ENCODE results near the gene OR1D5. TPM values are rescaled to one million over a fixed set of nuclear protein-coding genes. Genes with fewer than 3 reads are reported as not detected.
"Not testable (repeated sequence)": the region's sequence is repeated elsewhere in the genome, so short reads cannot be mapped to it uniquely, and the experiment has no call there.

OR1D5 gene, protein sequence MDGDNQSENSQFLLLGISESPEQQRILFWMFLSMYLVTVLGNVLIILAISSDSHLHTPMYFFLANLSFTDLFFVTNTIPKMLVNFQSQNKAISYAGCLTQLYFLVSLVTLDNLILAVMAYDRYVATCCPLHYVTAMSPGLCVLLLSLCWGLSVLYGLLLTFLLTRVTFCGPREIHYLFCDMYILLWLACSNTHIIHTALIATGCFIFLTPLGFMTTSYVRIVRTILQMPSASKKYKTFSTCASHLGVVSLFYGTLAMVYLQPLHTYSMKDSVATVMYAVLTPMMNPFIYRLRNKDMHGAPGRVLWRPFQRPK
- total RNA-seq (2014; rRNA removed; shearing (Covaris generic); ENCODE audit: low replicate concordance) = not detected in 2 replicates

GRCh38 chr17:3063507-3063906 is at the start of gene OR1D5:
Gene OR1D5, minus strand, starts transcription at chr17:3063607. Its CDS starts 0 bp downstream, at chr17:3063607.
- not testable (repeated sequence) for H3K27me3 ChIP-seq, H3K36me3 ChIP-seq, H3K4me3 ChIP-seq, DNase-seq, H3K9me3 ChIP-seq

- H3K4me3 ChIP-seq = no peak within 1 kb of the TSS
- no peaks in the 10 kb centered on the region for H3K36me3 ChIP-seq
- H3K9me3 ChIP-seq = no peaks in the 10 kb centered on the region
- no peaks in the 10 kb centered on the region for H3K27me3 ChIP-seq
- no peak for DNase-seq
Observed at GRCh38 chr17:3104322-3104721, 40.9 kb upstream of the OR1D5 start, which contains the start of gene OR1D2. Gene OR1D2, minus strand, starts transcription at chr17:3104422. Its CDS starts 11,426 bp downstream, at chr17:3092996.

DNA sequence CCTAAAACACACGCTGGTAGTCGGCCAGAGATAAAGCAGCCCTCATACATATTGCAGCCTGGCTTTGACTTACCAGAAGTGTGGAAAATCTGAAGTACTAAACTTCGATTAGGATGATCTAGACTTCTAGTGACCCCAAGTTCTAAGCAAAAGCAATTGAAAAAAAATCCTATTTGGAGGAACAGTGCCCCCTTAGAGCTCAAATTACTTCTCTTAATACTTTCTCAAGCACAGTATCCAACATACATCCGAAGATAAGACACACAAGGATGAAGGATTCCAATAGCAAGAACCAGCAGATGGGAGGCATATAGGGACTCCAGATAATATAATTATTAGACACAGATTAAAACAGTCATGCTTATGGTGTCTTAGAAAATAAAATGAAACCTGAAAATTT is 10.4 kb upstream of the OR1D5 start:
- DNase-seq, H3K36me3 ChIP-seq, H3K4me3 ChIP-seq, H3K9me3 ChIP-seq, H3K27me3 ChIP-seq: not testable (repeated sequence)

DNA sequence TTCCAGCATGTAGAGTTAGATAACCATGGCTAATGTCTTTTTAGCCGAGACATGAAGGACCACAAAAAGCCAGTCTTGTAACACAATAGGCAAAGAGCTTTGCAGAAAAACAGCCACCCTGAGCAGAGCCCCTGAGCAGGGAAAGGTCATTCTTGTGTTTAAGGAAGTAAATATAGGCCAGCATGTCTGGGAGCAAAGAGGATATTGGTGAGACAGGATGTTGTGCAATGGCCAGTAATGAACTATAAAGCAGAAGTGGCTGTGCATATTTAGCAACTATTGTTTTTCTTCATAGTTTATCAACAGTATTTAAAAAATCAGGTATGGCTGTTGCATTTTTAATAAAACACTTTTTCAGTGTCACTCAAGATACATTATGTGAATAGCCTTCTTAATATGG is 1.8 kb upstream of the OR1D5 start:
- not testable (repeated sequence) for DNase-seq, H3K27me3 ChIP-seq, H3K9me3 ChIP-seq, H3K36me3 ChIP-seq, H3K4me3 ChIP-seq

- H3K27me3 ChIP-seq, H3K9me3 ChIP-seq, H3K4me3 ChIP-seq, H3K36me3 ChIP-seq, DNase-seq: not testable (repeated sequence)
Observed at GRCh38 chr17:3062824-3063377, 506 bp downstream of the OR1D5 start.

GRCh38 chr17:3054868-3055267 is 8.5 kb downstream of the OR1D5 start:
- DNase-seq, H3K27me3 ChIP-seq, H3K9me3 ChIP-seq, H3K36me3 ChIP-seq, H3K4me3 ChIP-seq: not testable (repeated sequence)

- Histone ChIP-seq H3K9me3 (no peaks in the 10 kb centered on the region), H3K27me3 (no peaks in the 10 kb centered on the region), H3K4me3 (peak overlapping the region; percentile 75), H3K36me3 (no peaks in the 10 kb centered on the region)
- DNase-seq = no peak
Observed at GRCh38 chr17:3049705-3050295, 13.6 kb downstream of the OR1D5 start.

DNA sequence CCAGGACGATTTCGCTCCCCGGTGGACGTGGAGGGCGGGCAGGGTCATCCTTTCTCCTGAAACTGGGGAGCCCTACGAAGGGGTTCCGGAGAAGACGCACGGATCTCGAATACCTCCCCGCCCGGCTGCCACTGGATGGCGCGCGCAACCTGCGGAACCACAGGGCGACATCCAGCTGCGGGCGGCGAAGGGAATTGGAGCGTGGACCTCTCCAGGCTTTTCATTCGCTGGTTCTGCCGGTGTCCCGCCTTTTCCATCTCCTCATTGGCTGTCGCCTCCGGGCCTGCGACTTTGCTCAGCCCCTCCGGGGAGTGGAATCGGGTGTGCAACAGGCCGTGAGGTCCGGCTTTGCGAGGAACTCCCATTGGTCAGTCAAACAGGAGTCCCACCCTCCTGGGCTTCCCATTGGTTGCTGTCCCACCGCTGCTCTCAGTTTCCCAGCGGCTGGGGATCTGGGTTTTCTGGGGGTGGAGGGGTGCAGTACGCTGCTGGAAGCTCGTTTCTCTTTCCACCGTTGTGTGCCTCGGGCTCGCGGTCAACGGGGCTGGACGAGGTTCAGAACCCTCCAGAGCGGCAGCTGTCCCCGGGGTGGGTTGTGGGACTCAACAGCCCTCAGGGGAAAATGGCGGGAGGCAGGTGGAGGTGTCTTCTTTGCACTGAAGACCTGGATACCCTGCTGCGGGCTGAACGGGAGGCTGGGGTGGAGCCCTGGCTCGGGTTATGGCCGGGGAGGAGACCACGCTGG is 14.5 kb downstream of the OR1D5 start:
- no peaks in the 10 kb centered on the region for H3K9me3 ChIP-seq
- H3K36me3 ChIP-seq = no peaks in the 10 kb centered on the region
- peak overlapping the region; percentile 75 for H3K4me3 ChIP-seq
- H3K27me3 ChIP-seq = no peaks in the 10 kb centered on the region
- DNase-seq = peak; percentile 96

GRCh38 chr17:3046753-3047152 is 16.7 kb downstream of the OR1D5 start:
- DNase-seq = no peak
- Histone ChIP-seq H3K36me3 (no peaks in the 10 kb centered on the region), H3K27me3 (no peaks in the 10 kb centered on the region), H3K4me3 (no peak overlapping the region), H3K9me3 (no peaks in the 10 kb centered on the region)

DNA sequence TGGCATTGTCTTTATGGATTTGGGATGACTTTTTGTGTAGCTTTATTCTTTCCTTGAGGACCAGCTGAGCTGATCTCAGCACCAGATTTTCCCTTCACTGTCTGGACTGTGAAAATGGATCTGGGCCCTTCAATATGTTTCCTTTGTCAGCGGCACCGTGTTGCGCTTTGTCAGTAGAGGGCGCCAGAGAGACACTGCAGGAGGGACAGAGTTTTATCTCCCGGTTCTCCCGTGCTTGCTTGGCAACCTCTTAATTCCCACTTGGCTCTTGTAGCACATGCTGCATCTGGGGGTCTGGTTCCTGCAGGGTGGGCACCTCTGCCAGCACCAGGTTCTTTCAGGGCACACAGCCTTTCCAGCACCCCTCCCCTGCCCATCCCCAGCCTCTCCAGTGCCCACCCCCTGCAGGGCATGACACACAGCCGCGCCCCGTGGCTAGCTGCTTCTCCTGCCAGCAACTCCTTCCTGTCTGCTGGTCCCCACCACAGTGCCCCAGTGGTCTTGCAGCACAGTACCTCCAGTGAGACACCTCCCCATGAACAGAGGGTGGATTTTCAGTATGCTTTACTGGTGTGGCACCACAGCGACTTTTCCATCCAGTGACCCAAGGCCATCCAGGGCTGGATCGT is 19.6 kb downstream of the OR1D5 start:
- no peak overlapping the region for H3K4me3 ChIP-seq
- no peaks in the 10 kb centered on the region for H3K36me3 ChIP-seq
- DNase-seq = no peak
- H3K9me3 ChIP-seq = no peaks in the 10 kb centered on the region
- no peaks in the 10 kb centered on the region for H3K27me3 ChIP-seq

DNA sequence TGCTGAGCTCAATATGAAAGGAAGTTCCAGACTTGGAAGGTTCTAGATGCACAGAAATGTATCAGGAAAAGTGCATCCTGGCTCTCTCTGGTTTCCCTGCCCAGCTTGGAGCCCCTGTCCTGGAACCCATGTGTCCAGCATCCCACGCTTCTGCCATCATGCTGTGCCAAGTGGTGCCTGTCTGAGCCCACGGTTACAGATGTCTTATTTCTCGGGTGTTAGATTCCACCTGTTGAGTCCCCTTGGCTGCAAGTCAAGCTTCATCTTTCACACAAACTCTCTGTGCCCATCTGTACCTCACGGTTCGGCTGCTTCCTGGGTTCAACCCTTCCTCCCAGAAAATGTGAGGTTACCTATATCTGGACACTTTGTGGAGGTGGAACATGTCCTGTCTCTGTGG is 22.5 kb downstream of the OR1D5 start:
- H3K4me3 ChIP-seq = no peak overlapping the region
- no peak for DNase-seq
- no peaks in the 10 kb centered on the region for H3K9me3 ChIP-seq

DNA sequence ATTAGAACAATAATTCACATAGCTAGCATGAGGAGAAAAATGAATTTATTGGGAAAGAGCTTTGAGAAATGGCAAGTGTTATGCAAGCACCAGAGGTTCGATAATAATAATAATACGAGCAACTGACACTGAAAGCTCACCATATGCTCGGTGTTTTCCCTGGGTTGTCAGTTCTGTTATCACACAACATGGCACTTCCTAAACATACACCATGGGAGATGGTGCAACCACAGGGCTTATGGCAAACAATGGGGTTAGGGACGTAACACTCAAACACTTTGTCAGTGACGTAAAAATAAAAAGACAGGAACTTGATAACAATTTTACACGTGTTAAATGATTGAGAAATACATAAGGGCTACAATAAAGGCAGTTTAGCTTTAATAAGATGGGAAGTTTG is 23.7 kb downstream of the OR1D5 start:
- H3K27me3 ChIP-seq = no peaks in the 10 kb centered on the region
- DNase-seq = no peak
- H3K9me3 ChIP-seq = no peaks in the 10 kb centered on the region
- H3K36me3 ChIP-seq = no peaks in the 10 kb centered on the region
- H3K4me3 ChIP-seq = no peak overlapping the region

More for the DNA sequence above, 22.5 kb downstream of the OR1D5 start:
- Histone ChIP-seq H3K27me3 (no peaks in the 10 kb centered on the region), H3K36me3 (no peaks in the 10 kb centered on the region)

DNA sequence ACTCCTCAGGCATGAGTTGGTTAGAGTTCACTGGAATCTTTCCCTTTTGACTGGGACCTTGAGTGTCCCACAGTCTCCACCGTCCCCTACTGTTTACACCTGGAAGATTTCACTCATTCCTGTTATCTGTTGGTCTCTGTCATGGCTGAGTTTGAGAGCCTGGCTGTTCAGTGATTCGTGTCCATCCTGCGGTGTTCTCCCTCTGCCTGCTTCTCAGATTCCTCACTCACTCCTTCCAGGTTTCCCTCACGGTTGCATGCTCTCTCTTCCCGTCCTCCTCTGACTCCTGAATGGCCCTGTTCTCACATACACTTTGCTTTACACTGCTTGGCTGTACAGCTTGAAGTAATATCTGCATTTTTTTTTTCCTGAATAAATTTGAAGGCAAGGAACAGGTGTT is 24.5 kb downstream of the OR1D5 start:
- no peaks in the 10 kb centered on the region for H3K36me3 ChIP-seq
- no peaks in the 10 kb centered on the region for H3K27me3 ChIP-seq
- H3K9me3 ChIP-seq = no peaks in the 10 kb centered on the region
- H3K4me3 ChIP-seq = no peak overlapping the region
- no peak for DNase-seq

DNA sequence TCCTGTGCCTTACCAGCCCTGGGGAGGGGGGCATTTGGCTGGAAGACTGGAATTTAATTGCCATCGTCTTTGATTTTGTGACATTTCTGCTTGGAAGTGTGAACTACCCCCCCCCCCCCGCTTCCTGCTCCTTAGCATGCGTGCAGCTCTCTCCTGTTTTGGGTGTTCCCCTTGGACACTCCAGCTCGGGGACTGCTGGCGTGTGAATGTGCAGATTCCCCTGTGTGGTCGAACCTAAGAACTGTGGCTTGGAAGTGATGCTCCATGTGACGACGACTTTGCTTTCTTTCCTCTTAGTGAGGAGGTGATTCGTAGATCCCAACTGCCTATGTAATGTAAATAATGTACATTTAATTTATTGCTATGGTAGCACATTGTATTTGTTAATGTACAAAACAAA is 26.1 kb downstream of the OR1D5 start:
- Histone ChIP-seq H3K4me3 (no peak overlapping the region), H3K9me3 (no peaks in the 10 kb centered on the region), H3K27me3 (no peaks in the 10 kb centered on the region), H3K36me3 (no peaks in the 10 kb centered on the region)
- no peak for DNase-seq

GRCh38 chr17:3036800-3037199 is 26.6 kb downstream of the OR1D5 start:
- H3K4me3 ChIP-seq = no peak overlapping the region
- DNase-seq = no peak
- no peaks in the 10 kb centered on the region for H3K36me3 ChIP-seq
- no peaks in the 10 kb centered on the region for H3K27me3 ChIP-seq
- H3K9me3 ChIP-seq = no peaks in the 10 kb centered on the region

DNA sequence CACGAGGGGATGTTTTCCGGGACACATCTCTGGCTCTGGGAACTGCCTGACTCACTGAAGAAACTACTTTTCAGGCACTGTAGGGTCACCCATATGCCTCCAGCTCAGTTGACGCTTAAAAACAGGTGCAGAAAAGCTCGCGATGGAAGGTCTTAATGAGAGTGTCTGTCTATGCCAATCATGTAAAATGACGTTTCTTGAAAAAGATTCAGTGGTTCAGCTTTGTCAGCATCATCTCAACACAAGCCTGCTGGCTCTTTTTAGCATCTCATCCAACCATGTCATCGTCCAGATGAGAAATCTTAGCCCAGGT is 27.5 kb downstream of the OR1D5 start:
- DNase-seq = no peak
- Histone ChIP-seq H3K36me3 (no peaks in the 10 kb centered on the region), H3K4me3 (no peak overlapping the region), H3K27me3 (no peaks in the 10 kb centered on the region), H3K9me3 (no peaks in the 10 kb centered on the region)

Measured in MG63 (cell line).